ENCODE measurements around the gene ALDH6A1. TPM values are rescaled to one million over a fixed set of nuclear protein-coding genes. Genes with fewer than 3 reads are reported as not detected.

The ALDH6A1 gene
- total RNA-seq, 1 experiment from 2014 or later, result 30.0 TPM

GRCh38 chr14:74083784-74084276, 423 bp downstream of the ALDH6A1 start:
- intact Hi-C loops (cut with micrococcal nuclease; ENCODE audit: unreplicated experiment), result no loop called here
- Mint-ChIP-seq H3K36me3 (ENCODE audit: insufficient read depth, unreplicated experiment) (peaks cover 14% of the 10 kb centered on the region), H3K27me3 (ENCODE audit: insufficient read depth, unreplicated experiment) (no peaks in the 10 kb centered on the region), H3K4me3 (ENCODE audit: unreplicated experiment) (peak overlapping the region; percentile 94), H3K4me1 (ENCODE audit: low read depth, unreplicated experiment) (peaks cover 13% of the 10 kb centered on the region), H3K27ac (ENCODE audit: unreplicated experiment) (peak overlapping the region; percentile 98), H3K9me3 (ENCODE audit: unreplicated experiment) (no peaks in the 10 kb centered on the region)
- H3K9me3 ChIP-seq, result no peaks in the 10 kb centered on the region
- H3K36me3 ChIP-seq (ENCODE audit: control insufficient read depth, insufficient read depth, low read length), result no peaks in the 10 kb centered on the region; the same call in 1 of the 2 replicates
- no peak for DNase-seq
- POLR2A ChIA-PET, result interaction anchor here (0.9 kb wide), 1 partner anchor 197 kb away, joined by 4 read pairs; the partner anchor contains the start of gene ZNF410
- peaks cover 14% of the 10 kb centered on the region for H3K4me1 ChIP-seq
- no peak for TF ChIP-seq CTCF (IDR thresholded peaks at IDR 0.05; ENCODE audit: insufficient read depth in 1 of 2, low read depth in 1 of 2, low read length in 1 of 2, severe bottlenecking in 1 of 2, unreplicated experiment in 1 of 2)
- H3K27me3 ChIP-seq (replicated peaks; ENCODE audit: control insufficient read depth, insufficient read depth, low read length), result no peaks in the 10 kb centered on the region
- BruUV-seq (replicated peaks), result no TSS peak
- CTCF ChIA-PET, result no interaction called here
- peak overlapping the region; percentile 80 for H3K4me3 ChIP-seq (ENCODE audit: low read depth, low read length)

DNA sequence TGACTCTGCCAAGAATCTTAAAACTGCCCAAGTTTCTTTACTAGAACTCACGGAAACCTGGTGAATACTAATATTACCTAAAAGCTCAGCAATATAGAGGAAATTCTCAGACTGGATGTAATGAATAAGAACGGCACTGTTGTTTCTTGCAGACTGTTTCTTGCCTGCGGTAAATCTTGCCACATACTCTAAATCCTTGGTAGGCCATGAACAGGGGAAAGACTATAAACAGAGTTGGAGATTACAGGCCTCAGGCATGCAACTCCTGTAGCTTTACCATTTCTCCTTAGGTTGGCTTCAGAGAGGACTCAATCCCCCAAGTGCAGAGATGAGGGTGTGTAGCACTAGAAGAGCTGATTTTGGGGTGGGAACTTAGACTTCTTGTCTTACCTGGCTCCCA, 1.1 kb downstream of the ALDH6A1 start:
- no peaks in the 10 kb centered on the region for H3K9me3 Mint-ChIP-seq (ENCODE audit: unreplicated experiment)
- no peak for TF ChIP-seq CTCF (IDR thresholded peaks at IDR 0.05; ENCODE audit: insufficient read depth in 1 of 2, low read depth in 1 of 2, low read length in 1 of 2, severe bottlenecking in 1 of 2, unreplicated experiment in 1 of 2)
- H3K36me3 ChIP-seq (ENCODE audit: control insufficient read depth, insufficient read depth, low read length), result no peaks in the 10 kb centered on the region; the same call in 1 of the 2 replicates
- H3K27me3 ChIP-seq (replicated peaks; ENCODE audit: control insufficient read depth, insufficient read depth, low read length), result no peaks in the 10 kb centered on the region
- no peaks in the 10 kb centered on the region for H3K27me3 Mint-ChIP-seq (ENCODE audit: insufficient read depth, unreplicated experiment)
- no peak for DNase-seq
- peaks cover 13% of the 10 kb centered on the region for H3K4me1 Mint-ChIP-seq (ENCODE audit: low read depth, unreplicated experiment)
- H3K4me3 Mint-ChIP-seq (ENCODE audit: unreplicated experiment), result peak overlapping the region; percentile 94
- H3K4me1 ChIP-seq, result peaks cover 14% of the 10 kb centered on the region
- H3K27ac Mint-ChIP-seq (ENCODE audit: unreplicated experiment), result no peak overlapping the region
- POLR2A ChIA-PET, result no interaction called here
- no peaks in the 10 kb centered on the region for H3K9me3 ChIP-seq
- H3K4me3 ChIP-seq (ENCODE audit: low read depth, low read length), result peak overlapping the region; percentile 80
- intact Hi-C loops (cut with micrococcal nuclease; ENCODE audit: unreplicated experiment), result no loop called here
- CTCF ChIA-PET, result interaction anchor here (0.5 to 0.6 kb wide), 2 partner anchors 48 to 237 kb away, joined by 3 to 4 read pairs; no protein-coding TSS in a partner anchor
- peaks cover 14% of the 10 kb centered on the region for H3K36me3 Mint-ChIP-seq (ENCODE audit: insufficient read depth, unreplicated experiment)
- no TSS peak for BruUV-seq (replicated peaks)

DNA sequence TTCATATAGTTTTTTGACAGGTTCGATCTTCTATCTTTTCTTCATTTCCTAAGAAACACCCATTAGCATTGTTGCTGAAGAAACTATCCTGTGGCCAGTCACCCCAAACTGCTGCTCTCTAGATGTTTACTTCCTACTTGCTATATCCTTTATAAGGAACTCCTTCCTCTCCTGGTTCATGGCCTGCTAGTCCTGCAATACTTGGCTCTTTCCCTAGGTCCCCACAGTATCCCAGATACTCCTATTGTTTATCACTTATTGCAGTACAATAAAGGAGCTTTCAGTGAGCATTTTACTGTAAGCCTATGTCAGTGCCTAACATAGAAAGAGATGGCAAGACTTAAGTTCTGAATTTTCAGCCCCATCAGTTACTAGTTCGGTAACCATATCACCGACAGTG, 2.8 kb downstream of the ALDH6A1 start:
- Histone ChIP-seq H3K4me1 (peaks cover 14% of the 10 kb centered on the region), H3K4me3 (ENCODE audit: low read depth, low read length) (no peak overlapping the region), H3K27me3 (replicated peaks; ENCODE audit: control insufficient read depth, insufficient read depth, low read length) (no peaks in the 10 kb centered on the region), H3K36me3 (ENCODE audit: control insufficient read depth, insufficient read depth, low read length) (no peaks in the 10 kb centered on the region; the same call in 1 of the 2 replicates), H3K9me3 (no peaks in the 10 kb centered on the region)
- TF ChIP-seq CTCF (IDR thresholded peaks at IDR 0.05; ENCODE audit: insufficient read depth in 1 of 2, low read depth in 1 of 2, low read length in 1 of 2, severe bottlenecking in 1 of 2, unreplicated experiment in 1 of 2), result no peak
- ChIA-PET CTCF (no interaction called here), POLR2A (no interaction called here)
- no peak for DNase-seq
- no peaks in the 10 kb centered on the region for H3K27me3 Mint-ChIP-seq (ENCODE audit: insufficient read depth, unreplicated experiment)
- H3K4me3 Mint-ChIP-seq (ENCODE audit: unreplicated experiment), result no peak overlapping the region
- no TSS peak for BruUV-seq (replicated peaks)
- peaks cover 14% of the 10 kb centered on the region for H3K36me3 Mint-ChIP-seq (ENCODE audit: insufficient read depth, unreplicated experiment)
- no peak overlapping the region for H3K27ac Mint-ChIP-seq (ENCODE audit: unreplicated experiment)
- no peaks in the 10 kb centered on the region for H3K9me3 Mint-ChIP-seq (ENCODE audit: unreplicated experiment)
- H3K4me1 Mint-ChIP-seq (ENCODE audit: low read depth, unreplicated experiment), result peaks cover 13% of the 10 kb centered on the region
- intact Hi-C loops (cut with micrococcal nuclease; ENCODE audit: unreplicated experiment), result no loop called here

All from Caco-2 (cell line).